ENCODE measurements around the gene KRTAP9-6. TPM values are rescaled to one million over a fixed set of nuclear protein-coding genes. Genes with fewer than 3 reads are reported as not detected.

The KRTAP9-6 gene
- total RNA-seq, 1 experiment from 2014 or later: not detected

Small RNA genes lying within 50 kb of the gene (small RNA-seq; reads per million reads assigned to genes)
- not detected for gene KRTAP9-10P

Other genes starting within 250 kb of the KRTAP9-6 start
- not detected in 2 replicates for gene KRTAP1-5, start 238.2 kb upstream of the KRTAP9-6 start, total RNA-seq (2014; rRNA removed; shearing (Covaris generic))
- gene KRTAP1-4, start 235.2 kb upstream of the KRTAP9-6 start, total RNA-seq (2014; rRNA removed; shearing (Covaris generic)): not detected in 2 replicates
- gene KRTAP1-3, start 230.5 kb upstream of the KRTAP9-6 start, total RNA-seq (2014; rRNA removed; shearing (Covaris generic)): not detected in 2 replicates
- 0.42 and 0.64 TPM in 2 replicates for gene KRTAP1-1, start 223.9 kb upstream of the KRTAP9-6 start, total RNA-seq (2014; rRNA removed; shearing (Covaris generic))
- gene KRTAP2-1, start 218.1 kb upstream of the KRTAP9-6 start, total RNA-seq (2014; rRNA removed; shearing (Covaris generic)): not detected in 2 replicates
- gene KRTAP2-2, start 210.1 kb upstream of the KRTAP9-6 start, total RNA-seq (2014; rRNA removed; shearing (Covaris generic)): not detected in 2 replicates
- gene KRTAP2-3, start 205.3 kb upstream of the KRTAP9-6 start, total RNA-seq (2014; rRNA removed; shearing (Covaris generic)): not detected in 2 replicates
- not detected in 2 replicates for gene KRTAP2-4, start 199.5 kb upstream of the KRTAP9-6 start, total RNA-seq (2014; rRNA removed; shearing (Covaris generic))
- gene KRTAP4-7, start 181.2 kb upstream of the KRTAP9-6 start, total RNA-seq (2014; rRNA removed; shearing (Covaris generic)): not detected in 2 replicates
- gene KRTAP4-8, start 167.2 kb upstream of the KRTAP9-6 start, total RNA-seq (2014; rRNA removed; shearing (Covaris generic)): not detected in 2 replicates
- gene KRTAP4-16, start 163.2 kb upstream of the KRTAP9-6 start, total RNA-seq (2014; rRNA removed; shearing (Covaris generic)): not detected in 2 replicates
- not detected in 2 replicates for gene KRTAP4-9, start 160.0 kb upstream of the KRTAP9-6 start, total RNA-seq (2014; rRNA removed; shearing (Covaris generic))
- gene KRTAP4-11, start 147.0 kb upstream of the KRTAP9-6 start, total RNA-seq (2014; rRNA removed; shearing (Covaris generic)): not detected in 2 replicates
- gene KRTAP4-12, start 141.2 kb upstream of the KRTAP9-6 start, total RNA-seq (2014; rRNA removed; shearing (Covaris generic)): not detected in 2 replicates
- not detected in 2 replicates for gene KRTAP4-6, start 124.8 kb upstream of the KRTAP9-6 start, total RNA-seq (2014; rRNA removed; shearing (Covaris generic))
- not detected in 2 replicates for gene KRTAP4-5, start 115.6 kb upstream of the KRTAP9-6 start, total RNA-seq (2014; rRNA removed; shearing (Covaris generic))
- not detected in 2 replicates for gene KRTAP4-4, start 104.6 kb upstream of the KRTAP9-6 start, total RNA-seq (2014; rRNA removed; shearing (Covaris generic))
- gene KRTAP4-3, start 97.2 kb upstream of the KRTAP9-6 start, total RNA-seq (2014; rRNA removed; shearing (Covaris generic)): not detected in 2 replicates
- not detected in 2 replicates for gene KRTAP4-2, start 87.2 kb upstream of the KRTAP9-6 start, total RNA-seq (2014; rRNA removed; shearing (Covaris generic))
- gene KRTAP4-1, start 80.5 kb upstream of the KRTAP9-6 start, total RNA-seq (2014; rRNA removed; shearing (Covaris generic)): not detected in 2 replicates
- not detected in 2 replicates for gene KRTAP9-1, start 75.5 kb upstream of the KRTAP9-6 start, total RNA-seq (2014; rRNA removed; shearing (Covaris generic))
- gene KRTAP9-2, start 38.7 kb upstream of the KRTAP9-6 start, total RNA-seq (2014; rRNA removed; shearing (Covaris generic)): not detected in 2 replicates
- not detected in 2 replicates for gene KRTAP9-3, start 32.9 kb upstream of the KRTAP9-6 start, total RNA-seq (2014; rRNA removed; shearing (Covaris generic))
- not detected in 2 replicates for gene KRTAP9-8, start 27.4 kb upstream of the KRTAP9-6 start, total RNA-seq (2014; rRNA removed; shearing (Covaris generic))
- not detected in 2 replicates for gene KRTAP9-4, start 15.7 kb upstream of the KRTAP9-6 start, total RNA-seq (2014; rRNA removed; shearing (Covaris generic))
- gene KRTAP9-9, start 10.0 kb upstream of the KRTAP9-6 start, total RNA-seq (2014; rRNA removed; shearing (Covaris generic)): not detected in 2 replicates
- gene KRTAP9-7, start 10.3 kb downstream of the KRTAP9-6 start, total RNA-seq (2014; rRNA removed; shearing (Covaris generic)): not detected in 2 replicates
- gene KRTAP29-1, start 37.5 kb downstream of the KRTAP9-6 start, total RNA-seq (2014; rRNA removed; shearing (Covaris generic)): not detected in 2 replicates
- gene KRTAP16-1, start 43.9 kb downstream of the KRTAP9-6 start, total RNA-seq (2014; rRNA removed; shearing (Covaris generic)): not detected in 2 replicates
- gene KRTAP17-1, start 50.3 kb downstream of the KRTAP9-6 start, total RNA-seq (2014; rRNA removed; shearing (Covaris generic)): not detected in 2 replicates
- not detected in 2 replicates for gene KRT33A, start 85.5 kb downstream of the KRTAP9-6 start, total RNA-seq (2014; rRNA removed; shearing (Covaris generic))
- gene KRT33B, start 104.4 kb downstream of the KRTAP9-6 start, total RNA-seq (2014; rRNA removed; shearing (Covaris generic)): not detected in 2 replicates
- not detected in 2 replicates for gene KRT34, start 116.9 kb downstream of the KRTAP9-6 start, total RNA-seq (2014; rRNA removed; shearing (Covaris generic))
- not detected in 2 replicates for gene KRT31, start 132.2 kb downstream of the KRTAP9-6 start, total RNA-seq (2014; rRNA removed; shearing (Covaris generic))
- gene KRT37, start 159.2 kb downstream of the KRTAP9-6 start, total RNA-seq (2014; rRNA removed; shearing (Covaris generic)): not detected in 2 replicates
- gene KRT38, start 175.6 kb downstream of the KRTAP9-6 start, total RNA-seq (2014; rRNA removed; shearing (Covaris generic)): not detected in 2 replicates
- not detected in 2 replicates for gene KRT32, start 202.0 kb downstream of the KRTAP9-6 start, total RNA-seq (2014; rRNA removed; shearing (Covaris generic))
- not detected in 2 replicates for gene KRT35, start 215.8 kb downstream of the KRTAP9-6 start, total RNA-seq (2014; rRNA removed; shearing (Covaris generic))
- not detected in 2 replicates for gene KRT36, start 224.5 kb downstream of the KRTAP9-6 start, total RNA-seq (2014; rRNA removed; shearing (Covaris generic))
- 35.5 and 45.8 TPM in 2 replicates for gene KRT13, start 240.2 kb downstream of the KRTAP9-6 start, total RNA-seq (2014; rRNA removed; shearing (Covaris generic))

Measured in HT-29 (cell line).